Kidney (tissue), 14 donors: ENCODE results near the gene KIF4A. TPM values are rescaled to one million over a fixed set of nuclear protein-coding genes. Genes with fewer than 3 reads are reported as not detected.
A peak's percentile ranks its signal among the peaks of the same experiment; 100 is the strongest.

ENCODE experiments used
- DNase-seq, 5 donors: peaks; one replicate each; pipeline ENCODE4 v3.0.0-alpha.2; 2013 to 2020
- FAIRE-seq: peaks from 2 replicates; lab custom pipeline; 2012; peaks lifted over from hg19 to GRCh38; lab: Jason Lieb, UNC
- H3K27ac ChIP-seq, 2 donors: one replicate each; pipeline ENCODE4 v1.7.0; 2013; ENCODE audit warnings: low read depth in 2 of 2, low read length in 2 of 2, inconsistent platforms in 1 of 2
- H3K27me3 ChIP-seq: one replicate; pipeline ENCODE4 v1.7.1; 2013; ENCODE audit warnings: low read length, inconsistent platforms; ENCODE audit not compliant: control insufficient read depth, insufficient read depth
- H3K36me3 ChIP-seq, 3 donors: one replicate each; pipeline versions ENCODE4 v1.7.0 to v1.7.1; 2013; ENCODE audit warnings: low read length in 3 of 3, control low read depth in 1 of 3, inconsistent platforms in 1 of 3; ENCODE audit not compliant: insufficient read depth in 3 of 3, control insufficient read depth in 2 of 3
- H3K4me1 ChIP-seq, 3 donors: one replicate each; pipeline versions ENCODE4 v1.7.0 to v1.7.1; 2013; ENCODE audit warnings: low read length in 3 of 3, inconsistent platforms in 1 of 3, low read depth in 1 of 3; ENCODE audit not compliant: control insufficient read depth in 2 of 3, insufficient read depth in 2 of 3
- H3K4me3 ChIP-seq, 3 donors: one replicate each; pipeline versions ENCODE4 v1.7.0 to v1.8.1; 2013; ENCODE audit warnings: low read length in 3 of 3, control low read depth in 1 of 3, inconsistent platforms in 1 of 3
- H3K9ac ChIP-seq, 3 donors: one replicate each; pipeline versions ENCODE4 v1.7.0 to v1.7.1; 2013; ENCODE audit warnings: low read length in 3 of 3, control low read depth in 1 of 3, inconsistent platforms in 1 of 3
- H3K9me3 ChIP-seq, 3 donors: one replicate each; pipeline versions ENCODE4 v1.7.0 to v1.7.1; 2013; ENCODE audit warnings: low read length in 3 of 3, control low read depth in 1 of 3, inconsistent platforms in 1 of 3; ENCODE audit not compliant: control insufficient read depth in 2 of 3, insufficient read depth in 1 of 3
- intact Hi-C: fragments of 100-400 bp; cut with DNase I; formaldehyde crosslinking; loops from one replicate; pipeline ENCODE4 v1.11.1; 2022
- polyA plus RNA-seq: library from polyadenylated mRNA; stranded (reverse); fragments of 350-450 nt; fragmentation: Illumina TruSeq; extraction: RNeasy Lipid Tissue Mini Kit (QIAGEN cat#74804); gene quantifications from one replicate; pipeline ENCODE4 v1.2.3, GENCODE V29; 2014; ENCODE audit warnings: low read depth, low replicate concordance; ENCODE audit not compliant: insufficient read depth
- total RNA-seq: library from RNA; stranded (reverse); fragmentation: NEBNext Ultra II Directional; extraction: Animal tissue kit (Norgen Biotek cat#: 25700); gene quantifications from one replicate; pipeline ENCODE4 v1.2.1, GENCODE V29; 2021
- TF ChIP-seq, protein P1 (sequence below): IDR thresholded peaks from 3 replicates; pipeline ENCODE4 v1.5.1; 2012; ENCODE audit warnings: mild to moderate bottlenecking, moderate library complexity, borderline replicate concordance; ENCODE audit not compliant: insufficient read depth; ENCODE audit errors: extremely low read depth
- donor health status: control.
- donor health status: control.
- donor health status: control.
- donor health status: control.
- donor health status: control.
- donor health status: DM: yes; HTN: yes; CAD: no.
- donor health status: Normal renal cell carcinoma (clear cell type).

KIF4A gene
- total and polyA plus RNA-seq, 2 donors from 2014 or later = 0.13 to 0.35 TPM

DNA sequence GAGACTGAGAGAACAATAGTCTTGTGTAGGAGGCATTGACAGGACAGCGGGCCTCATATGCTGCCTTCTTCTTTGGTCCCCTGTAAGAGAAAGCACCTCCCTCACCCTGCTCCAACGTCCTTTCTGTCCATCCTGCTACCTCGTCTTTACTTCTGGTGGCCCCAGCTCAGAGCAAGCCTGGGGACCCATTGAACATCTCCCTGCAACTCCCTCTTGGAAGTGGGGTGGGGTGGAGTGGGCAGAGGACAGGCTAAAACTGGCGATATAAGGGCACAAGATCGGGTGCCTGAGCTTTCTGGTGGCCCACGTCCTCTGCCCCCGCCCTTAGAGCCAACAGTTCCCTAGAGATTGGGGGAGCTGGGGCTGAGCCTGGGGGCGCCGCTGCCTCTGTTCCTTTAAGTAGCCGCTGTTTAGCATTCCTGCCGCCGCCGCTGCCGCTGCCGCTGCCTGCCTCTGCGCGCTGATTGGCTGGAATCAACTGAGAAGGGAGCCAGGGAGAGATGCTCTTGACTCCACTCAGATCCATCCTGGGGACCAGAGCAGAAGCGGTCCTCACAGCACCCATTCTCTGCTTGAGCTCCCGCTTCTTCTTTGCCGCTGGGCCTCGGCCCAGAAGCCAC, 154.5 kb downstream of the KIF4A start, which contains the start of gene DLG3:
Gene DLG3, plus strand, starts transcription at position 510 of the 620 bp plus-strand sequence. CDS start 367 bp downstream, outside the sequence.
- TF ChIP-seq, protein P1, sequence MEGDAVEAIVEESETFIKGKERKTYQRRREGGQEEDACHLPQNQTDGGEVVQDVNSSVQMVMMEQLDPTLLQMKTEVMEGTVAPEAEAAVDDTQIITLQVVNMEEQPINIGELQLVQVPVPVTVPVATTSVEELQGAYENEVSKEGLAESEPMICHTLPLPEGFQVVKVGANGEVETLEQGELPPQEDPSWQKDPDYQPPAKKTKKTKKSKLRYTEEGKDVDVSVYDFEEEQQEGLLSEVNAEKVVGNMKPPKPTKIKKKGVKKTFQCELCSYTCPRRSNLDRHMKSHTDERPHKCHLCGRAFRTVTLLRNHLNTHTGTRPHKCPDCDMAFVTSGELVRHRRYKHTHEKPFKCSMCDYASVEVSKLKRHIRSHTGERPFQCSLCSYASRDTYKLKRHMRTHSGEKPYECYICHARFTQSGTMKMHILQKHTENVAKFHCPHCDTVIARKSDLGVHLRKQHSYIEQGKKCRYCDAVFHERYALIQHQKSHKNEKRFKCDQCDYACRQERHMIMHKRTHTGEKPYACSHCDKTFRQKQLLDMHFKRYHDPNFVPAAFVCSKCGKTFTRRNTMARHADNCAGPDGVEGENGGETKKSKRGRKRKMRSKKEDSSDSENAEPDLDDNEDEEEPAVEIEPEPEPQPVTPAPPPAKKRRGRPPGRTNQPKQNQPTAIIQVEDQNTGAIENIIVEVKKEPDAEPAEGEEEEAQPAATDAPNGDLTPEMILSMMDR = no peak
- Histone ChIP-seq H3K36me3 (no peaks in the 10 kb centered on the region), H3K9ac (no peak within 1 kb of the TSS), H3K4me1 (no peaks in the 10 kb centered on the region), H3K4me3 (no peak within 1 kb of the TSS), H3K27me3 (peaks cover 2% of the 10 kb centered on the region), H3K27ac (no peak within 1 kb of the TSS), H3K9me3 (no peaks in the 10 kb centered on the region)
- FAIRE-seq (no peak), DNase-seq (peak in 3 of 5 donors; percentile 39 to 60 (median 56))
- intact Hi-C loops = no loop called here

DNA sequence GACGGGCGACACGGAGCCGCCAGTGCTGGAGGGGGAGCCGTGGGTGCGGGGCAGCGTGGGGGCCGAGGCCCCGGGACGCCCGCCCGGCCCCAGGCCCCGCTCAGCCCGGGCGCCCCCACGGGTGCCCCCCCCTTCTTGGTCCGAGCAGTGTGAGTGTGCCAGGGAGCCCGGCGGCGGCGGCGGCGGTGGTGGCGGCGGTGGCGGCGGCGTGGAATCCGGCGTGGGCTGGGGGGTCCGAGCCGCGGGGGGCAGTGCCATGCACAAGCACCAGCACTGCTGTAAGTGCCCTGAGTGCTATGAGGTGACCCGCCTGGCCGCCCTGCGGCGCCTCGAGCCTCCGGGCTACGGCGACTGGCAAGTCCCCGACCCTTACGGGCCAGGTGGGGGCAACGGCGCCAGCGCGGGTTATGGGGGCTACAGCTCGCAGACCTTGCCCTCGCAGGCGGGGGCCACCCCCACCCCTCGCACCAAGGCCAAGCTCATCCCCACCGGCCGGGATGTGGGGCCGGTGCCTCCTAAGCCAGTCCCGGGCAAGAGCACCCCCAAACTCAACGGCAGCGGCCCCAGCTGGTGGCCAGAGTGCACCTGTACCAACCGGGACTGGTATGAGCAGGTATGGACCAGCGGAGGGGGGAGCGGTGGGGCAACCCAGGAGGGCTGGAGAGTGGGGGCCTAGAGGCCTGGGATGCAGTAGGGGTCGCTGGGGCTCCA, 155.2 kb downstream of the KIF4A start:
- intact Hi-C loops = no loop called here
- H3K27me3 ChIP-seq = peaks cover 2% of the 10 kb centered on the region

DNA sequence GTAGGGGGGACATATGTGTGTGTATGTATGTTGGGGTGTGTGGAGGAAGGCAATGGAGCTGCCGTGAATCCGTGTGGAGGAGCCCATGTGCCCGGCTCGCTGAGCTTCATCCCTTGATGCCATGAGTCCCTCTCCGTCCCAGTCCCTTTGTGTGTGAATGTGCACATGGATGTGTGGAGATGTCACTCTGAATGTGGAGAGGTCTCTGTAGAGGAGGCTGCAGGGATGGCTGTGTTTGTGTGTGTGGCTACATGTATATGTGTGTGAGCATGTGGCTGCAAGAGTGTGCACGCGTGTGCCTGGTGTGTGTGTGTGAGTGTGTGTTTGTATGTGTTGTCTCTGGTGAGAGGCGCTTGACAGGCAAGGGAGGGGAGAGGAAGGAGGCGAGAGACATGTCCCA, 156.0 kb downstream of the KIF4A start:
- Histone ChIP-seq H3K4me1 (no peaks in the 10 kb centered on the region), H3K27ac (no peak overlapping the region), H3K9ac (no peak overlapping the region), H3K36me3 (no peaks in the 10 kb centered on the region), H3K27me3 (peaks cover 2% of the 10 kb centered on the region), H3K9me3 (no peaks in the 10 kb centered on the region), H3K4me3 (no peak overlapping the region)
- DNase-seq = no peak
- intact Hi-C loops = no loop called here
- TF ChIP-seq, protein P1 = no peak
- FAIRE-seq = no peak

More for the DNA sequence above, 155.2 kb downstream of the KIF4A start:
- H3K4me3 ChIP-seq = no peak overlapping the region
- no peaks in the 10 kb centered on the region for H3K9me3 ChIP-seq
- H3K9ac ChIP-seq = no peak overlapping the region
- H3K36me3 ChIP-seq = no peaks in the 10 kb centered on the region
- no peak for DNase-seq
- H3K27ac ChIP-seq = no peak overlapping the region
- H3K4me1 ChIP-seq = no peaks in the 10 kb centered on the region
- no peak for FAIRE-seq
- TF ChIP-seq, protein P1 = no peak
